C4-2B (cell line): ENCODE data around the gene PIGU.
"Not testable (repeated sequence)": the region's sequence is repeated elsewhere in the genome, so short reads cannot be mapped to it uniquely, and the experiment has no call there.

ENCODE experiments used
- H3K27ac ChIP-seq: fragments of 450-650 bp; 2 replicates; pipeline ENCODE4 v1.5.1; 2017
- ZFX ChIP-seq: fragments of 450-650 bp; IDR thresholded peaks from 2 replicates; pipeline ENCODE4 v1.6.1; 2017
- TF ChIP-seq, protein P1 (sequence below): fragments of 450-650 bp; conservative IDR thresholded peaks from 2 replicates; pipeline ENCODE4 v1.5.1; 2017; ENCODE audit warnings: mild to moderate bottlenecking

Gene PIGU

DNA sequence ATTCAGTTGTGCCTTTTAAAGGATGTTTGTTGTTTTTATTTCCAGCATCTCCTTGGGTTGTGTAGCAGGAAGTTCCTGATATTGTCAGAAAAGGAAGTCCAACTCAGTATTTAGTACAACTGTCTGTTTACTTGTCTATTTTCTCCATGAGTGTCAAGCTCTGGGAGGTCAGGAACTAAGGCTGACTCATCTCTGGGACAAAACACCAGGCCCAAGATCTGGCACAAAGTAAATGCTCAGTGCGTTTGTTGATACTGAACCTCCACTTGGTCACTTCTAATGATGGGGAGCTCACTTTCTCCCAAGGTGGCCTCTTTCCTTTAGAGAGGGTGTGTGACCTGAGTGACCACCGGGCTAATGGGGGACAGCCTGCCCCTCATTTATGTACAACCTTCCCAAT lies 12.6 kb upstream of the PIGU start:
- H3K27ac ChIP-seq = peak overlapping the region; percentile 22; the same call in 1 of the 2 replicates
- no peak for TF ChIP-seq ZFX
- TF ChIP-seq, protein P1, sequence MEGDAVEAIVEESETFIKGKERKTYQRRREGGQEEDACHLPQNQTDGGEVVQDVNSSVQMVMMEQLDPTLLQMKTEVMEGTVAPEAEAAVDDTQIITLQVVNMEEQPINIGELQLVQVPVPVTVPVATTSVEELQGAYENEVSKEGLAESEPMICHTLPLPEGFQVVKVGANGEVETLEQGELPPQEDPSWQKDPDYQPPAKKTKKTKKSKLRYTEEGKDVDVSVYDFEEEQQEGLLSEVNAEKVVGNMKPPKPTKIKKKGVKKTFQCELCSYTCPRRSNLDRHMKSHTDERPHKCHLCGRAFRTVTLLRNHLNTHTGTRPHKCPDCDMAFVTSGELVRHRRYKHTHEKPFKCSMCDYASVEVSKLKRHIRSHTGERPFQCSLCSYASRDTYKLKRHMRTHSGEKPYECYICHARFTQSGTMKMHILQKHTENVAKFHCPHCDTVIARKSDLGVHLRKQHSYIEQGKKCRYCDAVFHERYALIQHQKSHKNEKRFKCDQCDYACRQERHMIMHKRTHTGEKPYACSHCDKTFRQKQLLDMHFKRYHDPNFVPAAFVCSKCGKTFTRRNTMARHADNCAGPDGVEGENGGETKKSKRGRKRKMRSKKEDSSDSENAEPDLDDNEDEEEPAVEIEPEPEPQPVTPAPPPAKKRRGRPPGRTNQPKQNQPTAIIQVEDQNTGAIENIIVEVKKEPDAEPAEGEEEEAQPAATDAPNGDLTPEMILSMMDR = no peak

DNA sequence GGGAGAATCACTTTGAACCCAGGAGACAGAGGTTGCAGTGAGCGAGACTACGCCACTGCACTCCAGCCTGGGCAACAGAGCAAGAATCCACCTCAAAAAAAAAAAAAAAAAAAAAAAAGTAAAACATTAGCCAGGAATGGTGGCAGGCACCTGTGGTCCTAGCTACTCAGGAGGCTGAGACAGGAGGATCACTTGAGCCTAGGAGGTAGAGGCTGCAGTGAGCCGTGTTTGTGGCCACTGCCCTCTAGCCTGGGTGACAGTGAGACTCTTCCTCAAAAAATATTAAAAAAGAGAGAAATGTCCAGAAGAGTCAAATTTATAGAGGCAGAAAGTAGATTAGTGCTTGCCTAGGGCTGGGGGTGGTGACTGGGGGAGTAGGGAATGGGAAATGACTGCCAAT lies 6.8 kb upstream of the PIGU start:
- no peak overlapping the region for H3K27ac ChIP-seq
- TF ChIP-seq ZFX = no peak
- TF ChIP-seq, protein P1 = no peak

DNA sequence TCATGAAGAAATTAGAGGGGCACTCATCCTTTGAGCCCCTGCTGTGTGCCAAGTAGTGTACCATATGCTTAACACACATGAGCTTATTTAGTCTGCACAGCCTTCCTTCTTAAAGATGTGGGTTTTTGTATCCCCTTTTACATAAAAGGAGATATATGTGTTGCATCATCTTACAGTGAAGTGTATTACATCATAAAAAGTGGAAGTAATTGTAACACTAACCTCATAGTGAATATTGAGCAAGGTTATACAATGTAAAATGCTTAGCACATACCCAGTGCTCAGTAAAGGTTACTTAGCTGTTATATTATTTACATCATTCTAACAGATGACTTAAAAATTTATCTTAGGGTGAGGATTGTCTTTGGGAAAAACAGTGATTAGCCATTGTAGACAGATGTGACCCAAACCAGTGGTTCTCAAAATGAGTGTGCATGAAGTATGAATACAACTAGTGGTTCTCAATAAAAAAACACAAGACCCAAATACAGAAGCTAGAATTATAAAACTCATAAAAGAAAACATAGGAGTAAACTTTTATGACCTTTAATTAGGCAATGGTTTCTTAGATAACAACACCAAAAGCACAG lies 3.8 kb upstream of the PIGU start:
- TF ChIP-seq ZFX = no peak
- TF ChIP-seq, protein P1 = no peak
- H3K27ac ChIP-seq = no peak overlapping the region

DNA sequence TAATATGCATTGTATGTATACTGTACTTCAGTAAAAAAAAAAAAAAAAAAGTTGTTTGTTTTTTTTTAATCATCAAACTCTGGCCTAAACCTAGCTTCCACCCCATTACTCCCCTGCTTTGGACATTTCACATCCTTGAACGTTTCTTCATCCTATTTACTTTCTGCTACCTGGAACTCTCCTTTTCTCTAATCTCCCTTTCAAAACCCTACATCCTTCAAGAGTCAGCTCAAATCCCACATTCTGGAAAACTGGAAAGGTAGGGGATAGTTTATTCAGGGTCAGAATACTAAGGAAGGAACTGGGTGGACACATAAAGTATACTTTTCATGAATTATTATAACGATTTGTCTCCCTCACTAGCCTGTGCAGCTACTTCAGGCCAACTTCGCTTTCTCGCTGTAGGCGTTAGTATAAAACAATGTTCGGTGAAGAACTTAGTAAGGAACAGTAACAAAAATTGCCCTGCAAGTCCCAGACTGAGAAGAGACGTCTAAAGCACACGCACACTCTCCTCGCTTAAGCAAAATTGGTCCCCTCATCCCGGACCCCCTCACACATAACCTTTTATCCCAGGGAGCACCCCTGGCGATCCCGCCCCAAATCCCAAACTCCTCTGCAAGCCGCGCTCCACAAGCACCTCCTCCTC lies 775 bp downstream of the PIGU start:
- TF ChIP-seq ZFX = no peak
- TF ChIP-seq, protein P1 = no peak
- peak overlapping the region; percentile 67 for H3K27ac ChIP-seq

DNA sequence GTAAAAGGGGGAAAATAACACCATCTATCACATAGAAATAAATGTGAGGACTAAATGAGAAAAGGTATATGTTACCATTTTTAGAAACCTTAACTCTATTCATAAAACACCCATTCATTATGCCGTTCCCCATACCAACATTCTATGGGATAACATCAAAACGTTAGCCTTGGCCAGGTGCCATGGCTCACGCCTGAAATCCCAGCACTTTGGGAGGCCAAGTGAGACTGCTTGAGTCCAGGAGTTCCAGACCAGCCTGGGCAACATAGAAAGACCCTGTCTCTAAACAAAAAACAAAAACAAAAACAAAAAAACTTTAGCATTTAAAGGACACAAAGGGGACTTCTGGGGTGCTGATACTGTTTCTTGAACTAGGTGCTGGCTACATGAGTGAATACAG lies 1.3 kb downstream of the PIGU start:
- H3K27ac ChIP-seq = no peak overlapping the region
- TF ChIP-seq ZFX = no peak
- TF ChIP-seq, protein P1 = no peak

DNA sequence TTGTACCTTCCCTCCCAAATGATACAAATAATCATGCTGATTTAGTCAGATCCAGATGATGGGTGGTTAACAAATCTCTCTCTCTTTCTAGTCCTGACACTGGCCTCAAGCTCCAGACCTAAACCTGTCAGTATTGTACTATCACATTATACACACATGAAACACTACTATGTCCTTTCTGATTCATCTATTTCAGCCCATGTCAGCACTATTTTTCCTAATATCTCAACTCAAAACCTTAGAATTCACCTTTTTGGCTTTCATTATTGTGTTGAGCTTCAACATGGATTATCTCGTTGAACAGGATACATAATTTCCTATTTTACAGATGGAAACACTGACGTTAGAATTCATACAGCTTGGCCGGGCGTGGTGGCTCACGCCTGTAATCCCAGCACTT lies 3.5 kb downstream of the PIGU start:
- TF ChIP-seq ZFX = no peak
- TF ChIP-seq, protein P1 = no peak

DNA sequence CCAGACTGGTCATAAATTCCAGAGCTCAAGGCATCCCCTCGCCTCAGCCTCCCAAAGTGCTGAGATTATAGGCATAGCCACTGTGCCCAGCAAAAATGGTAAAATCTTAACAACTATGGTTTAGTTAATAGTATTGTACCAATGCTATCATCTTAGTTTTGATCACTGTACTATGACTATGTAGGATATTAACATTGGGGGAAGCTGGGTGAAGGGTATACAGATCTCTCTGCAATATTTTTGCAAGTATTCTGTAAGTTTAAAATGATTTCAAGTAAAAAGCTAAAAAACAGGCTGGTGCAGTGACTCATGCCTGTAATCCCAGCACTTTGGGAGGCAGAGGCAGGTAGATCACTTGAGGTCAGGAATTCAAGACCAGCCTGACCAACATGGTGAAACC lies 7.8 kb downstream of the PIGU start:
- TF ChIP-seq ZFX = no peak
- TF ChIP-seq, protein P1 = no peak
- no peak overlapping the region for H3K27ac ChIP-seq

More for the DNA sequence above, 3.5 kb downstream of the PIGU start:
- H3K27ac ChIP-seq = no peak overlapping the region

DNA sequence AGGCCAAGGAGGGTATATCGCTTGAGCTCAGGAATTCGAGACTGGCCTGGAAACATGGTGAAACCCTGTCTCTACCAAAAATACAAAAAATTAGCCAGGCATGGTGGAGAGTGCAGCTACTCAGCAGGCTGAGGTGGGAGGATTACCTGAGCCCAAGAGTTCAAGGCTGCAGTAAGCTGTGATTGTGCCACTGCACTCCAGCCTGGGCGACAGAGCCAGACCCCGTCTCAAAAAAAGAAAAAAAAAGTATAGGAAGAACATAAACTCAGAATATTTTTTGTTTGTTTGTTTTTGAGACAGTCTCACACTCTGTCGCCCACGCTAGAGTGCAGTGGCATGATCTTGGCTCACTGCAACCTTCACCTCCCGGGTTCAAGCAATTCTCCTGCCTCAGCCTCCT lies 12.1 kb downstream of the PIGU start:
- H3K27ac ChIP-seq = not testable (repeated sequence)
